GM03348 (cell line): ENCODE data around the gene RGS10.
"Not testable (repeated sequence)": the region's sequence is repeated elsewhere in the genome, so short reads cannot be mapped to it uniquely, and the experiment has no call there.

Source experiments
- DNase-seq: peaks from one replicate; pipeline ENCODE4 v3.0.0; 2012; ENCODE audit warnings: low spot score

RGS10 gene

DNA sequence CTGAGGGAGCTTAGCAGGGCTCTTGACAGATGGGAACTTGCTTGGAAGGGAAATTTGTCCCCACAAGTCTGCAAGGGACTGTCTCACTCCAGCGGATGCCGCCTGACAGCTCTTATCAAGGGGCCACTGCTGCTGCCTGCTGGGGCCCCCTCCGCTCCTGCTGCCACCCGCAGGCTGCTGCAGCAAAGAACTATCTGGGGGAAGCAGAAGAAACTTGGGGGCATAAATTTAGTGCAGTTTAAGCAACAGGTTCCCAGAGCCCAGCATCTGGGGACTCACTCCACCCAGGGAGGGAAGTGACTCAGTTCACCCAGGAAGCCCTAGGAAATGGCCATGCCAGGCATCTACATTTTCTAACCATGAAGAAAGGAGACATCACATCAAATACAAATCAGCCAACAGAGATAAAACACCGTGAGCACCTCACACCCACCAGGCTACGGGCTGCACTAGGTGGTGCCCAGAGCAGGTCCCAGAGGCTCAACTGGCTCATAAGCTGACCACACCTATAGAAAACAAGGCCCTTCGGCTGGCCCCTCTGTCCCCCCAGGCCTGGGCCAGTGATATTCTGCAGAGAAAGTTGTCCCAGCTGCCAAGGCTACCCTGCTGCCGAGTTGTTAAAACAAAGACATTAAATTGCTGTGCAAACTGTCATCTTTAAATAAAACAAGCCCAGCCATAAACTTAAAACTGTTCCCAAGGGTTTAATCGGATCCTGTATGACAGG is 3.7 kb downstream of the RGS10 start:
- DNase-seq = peak; percentile 24

DNA sequence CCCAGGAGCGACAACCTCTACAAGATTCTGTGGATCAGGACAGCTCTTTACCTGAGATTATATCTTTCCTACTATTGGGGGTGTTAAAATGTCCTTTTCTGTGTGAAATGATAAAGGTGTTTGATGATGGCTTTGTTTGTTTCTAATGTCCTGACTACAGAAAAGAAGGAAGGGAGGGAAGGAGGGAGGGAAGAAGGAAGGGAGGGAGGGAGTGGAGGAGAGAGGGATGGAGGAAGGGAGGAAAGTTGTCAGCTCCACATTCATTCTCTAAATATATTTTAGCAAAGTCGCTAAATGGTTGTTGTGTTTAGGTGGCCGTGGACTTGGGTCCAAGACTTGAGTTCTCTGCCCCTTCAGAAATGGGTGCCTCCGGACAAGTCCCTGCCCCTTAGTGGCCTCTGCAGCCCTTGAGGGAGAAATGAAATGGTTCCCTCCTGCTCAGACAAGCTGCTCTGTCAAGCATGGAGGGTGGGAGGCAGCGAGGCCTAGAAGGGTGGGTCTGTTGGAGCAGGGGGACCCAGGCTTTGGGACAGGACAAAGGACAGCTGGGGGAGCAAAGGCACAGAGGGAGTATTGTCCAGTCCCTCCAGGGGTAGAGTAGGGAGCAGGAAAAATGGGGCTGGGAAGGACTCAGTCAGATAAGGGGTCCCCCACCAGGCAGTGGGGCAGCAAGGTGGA is 4.4 kb downstream of the RGS10 start:
- no peak for DNase-seq

DNA sequence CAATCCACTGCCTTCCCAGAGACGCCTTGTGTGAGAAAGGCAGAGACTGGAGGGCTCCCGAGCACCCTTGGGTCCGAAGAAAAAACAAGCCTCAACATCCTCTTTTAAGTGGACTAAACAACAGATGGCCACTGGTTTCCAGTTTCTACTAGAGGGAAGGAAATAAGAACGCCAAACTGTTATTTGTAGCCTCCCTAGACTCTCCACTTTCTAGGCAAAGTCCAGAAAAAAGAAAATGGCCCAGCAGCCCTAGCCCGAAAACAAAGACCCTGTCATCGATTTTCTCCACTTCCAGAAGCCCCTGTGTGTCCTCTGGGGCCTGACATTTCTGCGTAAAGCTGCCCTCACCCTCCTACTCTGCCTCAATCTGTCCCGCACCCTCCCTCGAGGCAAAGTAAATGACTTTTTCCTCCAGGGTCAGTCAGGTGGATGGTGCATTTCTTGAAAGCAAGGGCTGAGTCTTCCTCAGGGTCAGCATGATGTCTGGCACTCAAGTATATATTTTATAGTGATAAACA is 6.0 kb downstream of the RGS10 start:
- DNase-seq = no peak

DNA sequence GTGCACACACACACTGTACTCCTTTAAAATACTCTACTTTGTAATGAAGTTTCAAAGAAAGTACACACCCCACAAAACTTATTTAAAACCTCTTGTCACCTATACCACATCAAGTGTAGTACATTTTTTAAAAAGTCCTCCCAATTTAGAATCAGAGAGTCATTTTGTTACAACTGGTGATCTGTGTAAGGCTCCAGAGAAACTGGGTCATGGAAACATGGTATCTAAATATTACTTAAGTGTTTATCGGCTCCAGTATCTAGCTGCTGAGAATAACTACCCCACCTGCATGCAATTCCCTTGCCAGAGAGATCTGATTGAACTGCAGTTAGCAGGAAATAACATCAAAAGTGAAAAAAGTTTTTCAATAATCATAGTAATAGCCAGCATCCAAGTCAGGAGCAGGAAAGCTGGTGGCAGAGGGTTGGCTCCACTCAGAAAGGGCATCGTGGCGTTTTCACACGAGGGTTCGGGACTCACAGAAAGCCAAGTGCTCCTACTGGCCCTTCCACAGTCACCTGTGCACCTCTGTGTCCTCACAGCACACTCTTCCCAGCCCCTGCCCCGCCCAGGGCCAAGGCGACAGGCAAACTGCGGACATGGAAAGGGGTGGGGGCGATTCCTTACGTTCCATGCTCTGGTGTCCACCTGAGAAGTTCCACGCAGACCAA is 6.5 kb downstream of the RGS10 start:
- DNase-seq = no peak

DNA sequence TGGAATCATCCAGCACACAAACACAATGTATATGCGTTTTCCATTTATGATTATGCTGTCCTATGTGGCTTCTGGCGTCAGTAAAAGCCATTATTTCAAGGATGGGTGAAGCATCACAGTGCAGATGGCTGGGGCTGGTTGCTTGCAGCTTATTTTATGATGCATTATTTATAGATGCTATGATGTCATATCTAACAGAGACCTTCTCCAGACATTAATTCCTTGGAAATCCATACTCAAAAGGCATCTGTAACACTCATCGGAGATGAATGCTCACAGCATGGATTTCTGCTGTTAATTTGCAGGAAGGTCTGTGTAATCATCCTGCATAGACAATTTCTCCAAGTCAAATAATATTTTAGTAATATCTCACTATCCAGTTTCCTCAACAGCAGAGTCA is 7.2 kb downstream of the RGS10 start:
- DNase-seq = peak; percentile 21

DNA sequence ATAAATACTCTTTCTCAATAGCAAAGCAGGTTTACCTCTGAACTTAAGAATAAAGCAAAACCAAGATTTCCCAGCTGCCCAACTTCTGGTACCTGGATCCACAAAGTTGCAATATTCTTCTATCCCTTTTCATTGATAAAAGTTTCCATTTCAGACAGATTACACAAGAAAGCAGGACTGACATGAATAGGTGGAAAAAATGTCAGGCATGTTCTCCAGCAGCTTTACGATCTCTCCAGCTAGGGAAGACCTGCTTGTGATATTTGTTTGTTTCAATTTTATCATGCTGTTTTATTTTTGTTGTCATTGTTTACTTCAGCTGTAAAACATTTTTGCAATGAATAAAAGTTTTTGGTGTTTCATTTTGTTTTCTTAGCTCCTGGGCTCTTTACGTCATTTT is 9.0 kb downstream of the RGS10 start:
- DNase-seq = no peak

DNA sequence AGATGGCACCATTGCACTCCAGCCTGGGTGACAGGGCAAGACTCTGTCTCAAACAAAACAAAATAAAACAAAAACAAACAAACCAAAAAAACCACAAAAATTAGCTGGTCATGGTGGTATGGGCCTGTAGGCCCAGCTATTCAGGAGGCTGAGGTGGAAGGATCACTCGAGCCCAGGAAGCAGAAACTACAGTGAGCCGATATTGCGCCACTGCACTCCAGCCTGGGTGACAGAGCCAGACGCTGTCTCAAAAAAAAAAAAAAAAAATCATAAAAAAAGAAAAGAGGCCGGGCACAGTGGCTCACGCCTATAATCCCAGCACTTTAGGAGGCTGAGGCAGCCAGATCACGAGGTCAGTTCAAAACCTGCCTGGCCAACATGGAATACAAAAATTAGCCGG is 9.7 kb downstream of the RGS10 start:
- not testable (repeated sequence) for DNase-seq

DNA sequence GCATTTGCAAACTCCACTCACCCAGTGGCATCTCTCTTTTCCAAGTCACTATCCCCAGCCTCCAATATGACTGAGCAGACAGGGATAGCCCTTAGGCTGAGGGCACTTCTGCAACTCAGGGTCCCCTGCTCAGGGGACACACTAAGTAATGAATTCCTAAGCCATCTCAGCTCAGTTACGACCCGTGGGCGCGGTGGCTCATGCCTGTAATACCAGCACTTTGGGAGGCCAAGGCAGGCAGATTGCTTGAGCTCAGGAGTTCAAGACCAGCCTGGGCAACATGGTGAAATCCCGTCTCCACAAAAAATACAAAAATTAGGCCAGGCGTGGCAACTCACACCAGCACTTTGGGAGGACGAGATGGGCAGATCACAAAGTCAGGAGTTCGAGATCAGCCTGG is 10.3 kb downstream of the RGS10 start:
- DNase-seq = not testable (repeated sequence)

DNA sequence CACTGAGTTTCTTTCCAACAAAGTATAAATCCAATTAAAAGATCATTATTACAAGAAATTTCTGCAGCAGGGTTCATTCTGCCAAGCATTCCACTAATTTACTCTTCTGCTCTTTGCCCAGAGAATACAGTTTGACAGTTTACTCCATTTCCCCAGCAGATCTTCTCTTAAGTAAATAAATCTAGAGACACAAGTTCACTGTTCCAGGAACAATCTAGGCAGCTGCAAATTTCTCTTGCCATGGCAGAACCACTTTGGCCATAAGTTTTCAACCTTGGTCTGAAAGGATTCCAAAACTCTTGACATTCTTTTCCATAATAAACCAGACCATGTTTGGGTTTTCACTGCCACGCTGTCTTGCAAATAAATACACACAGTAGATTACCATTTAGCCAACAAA is 11.5 kb downstream of the RGS10 start:
- DNase-seq = no peak

DNA sequence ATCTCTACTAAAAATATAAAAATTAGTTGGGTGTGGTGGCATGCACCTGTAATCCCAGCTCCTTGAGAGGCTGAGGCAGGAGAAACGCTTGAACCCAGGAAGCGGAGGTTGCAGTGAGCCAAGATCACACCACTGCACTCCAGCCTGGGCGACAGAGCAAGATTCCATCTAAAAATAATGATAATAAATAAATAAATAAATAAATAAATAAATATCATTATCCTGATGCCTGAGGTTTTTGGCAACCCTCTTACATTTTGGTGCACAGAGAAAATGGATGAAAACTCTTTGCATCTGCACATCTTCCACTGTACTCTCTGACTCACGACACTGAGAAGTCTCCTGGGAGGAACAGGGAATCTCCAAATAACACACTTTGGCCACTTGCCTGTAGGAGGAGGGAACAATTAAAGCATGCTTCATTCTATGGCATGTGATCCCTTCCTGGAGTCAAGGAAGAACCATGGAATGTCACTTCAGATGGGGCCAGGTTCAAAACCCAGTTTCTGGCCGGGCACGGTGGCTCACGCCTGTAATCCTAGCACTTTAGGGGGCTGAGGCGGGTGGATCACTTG is 13.8 kb downstream of the RGS10 start:
- peak; percentile 86 for DNase-seq

DNA sequence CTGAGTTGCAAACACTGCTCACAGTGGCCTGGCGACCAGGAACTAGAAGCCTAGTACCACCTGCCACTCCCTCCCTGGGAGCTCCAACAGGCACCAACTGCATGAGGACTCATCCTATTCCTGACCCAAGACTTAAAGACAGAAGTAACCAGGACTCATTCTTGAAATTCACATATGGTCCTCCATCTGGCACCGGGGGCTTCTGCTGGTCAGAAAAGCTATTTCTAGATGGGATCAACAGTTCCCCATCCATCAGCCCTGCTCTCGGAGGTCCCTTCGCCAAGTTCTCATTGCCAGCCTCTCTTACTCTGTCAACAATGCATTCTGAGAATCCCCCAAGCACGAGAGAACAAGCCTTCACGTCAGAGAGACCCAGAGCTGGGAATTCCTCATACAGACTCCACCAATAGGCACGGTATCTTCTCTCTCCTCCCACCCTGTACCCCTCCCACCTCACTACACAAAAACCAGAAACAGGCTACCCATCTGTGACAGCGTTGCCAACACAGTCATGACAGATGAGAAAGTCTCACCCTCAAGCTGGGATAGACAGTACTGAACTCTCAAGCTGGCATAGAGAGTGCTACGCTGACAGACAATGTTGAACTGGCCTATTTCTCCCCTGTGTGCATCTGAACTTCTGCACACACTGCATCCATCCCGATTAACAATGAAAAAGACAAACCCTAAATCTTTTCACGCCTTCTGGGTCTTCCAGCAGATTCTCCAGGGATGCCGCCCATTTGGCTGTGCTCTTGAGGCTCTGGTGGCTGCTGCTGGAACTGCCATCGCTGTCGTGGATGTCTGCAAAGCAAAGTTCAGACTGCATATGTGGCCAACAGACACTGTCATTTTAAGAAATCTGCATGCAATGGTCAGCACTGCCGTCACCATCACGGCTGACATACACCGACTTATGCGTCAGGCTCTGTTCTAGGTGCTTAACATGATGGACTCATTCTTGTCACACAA is 15.6 kb downstream of the RGS10 start:
- DNase-seq = no peak

DNA sequence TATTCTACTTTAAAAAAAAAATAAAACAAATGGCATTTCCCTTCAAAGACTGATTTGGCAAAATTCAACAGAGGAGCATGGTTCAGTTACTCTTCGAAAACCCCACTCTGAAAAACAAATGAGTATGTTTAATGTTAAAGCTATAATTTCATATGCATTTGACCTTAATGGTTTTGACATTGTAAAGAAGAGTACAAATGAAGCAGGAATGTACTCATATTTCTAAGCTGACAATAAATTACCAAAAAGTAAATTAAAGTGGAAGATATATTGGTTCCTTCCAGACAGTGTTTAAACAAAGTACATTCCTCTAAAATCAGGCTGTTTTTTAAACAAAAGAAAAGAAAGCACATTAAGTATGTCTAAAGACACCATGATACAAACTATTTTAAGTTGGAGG is 16.4 kb downstream of the RGS10 start:
- no peak for DNase-seq

DNA sequence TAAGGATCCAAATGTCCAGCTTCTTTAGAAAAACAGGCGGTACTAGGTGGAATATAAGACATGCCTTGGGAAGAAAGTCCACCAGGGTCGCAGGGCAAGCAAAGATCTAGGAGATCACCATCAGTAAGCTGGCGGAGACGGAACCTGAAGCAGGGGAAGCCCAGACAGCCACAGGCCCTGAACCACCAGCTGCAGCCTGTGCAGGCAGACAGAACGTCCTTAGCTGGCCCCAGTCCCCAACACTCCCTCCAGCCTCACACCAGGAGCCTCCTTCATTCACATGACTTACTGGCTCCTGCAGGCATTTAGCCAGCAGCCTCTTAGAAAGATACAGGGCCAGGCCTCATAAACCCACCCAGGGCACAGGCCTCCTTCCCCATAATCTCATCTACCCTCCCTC is 17.4 kb downstream of the RGS10 start:
- DNase-seq = no peak

DNA sequence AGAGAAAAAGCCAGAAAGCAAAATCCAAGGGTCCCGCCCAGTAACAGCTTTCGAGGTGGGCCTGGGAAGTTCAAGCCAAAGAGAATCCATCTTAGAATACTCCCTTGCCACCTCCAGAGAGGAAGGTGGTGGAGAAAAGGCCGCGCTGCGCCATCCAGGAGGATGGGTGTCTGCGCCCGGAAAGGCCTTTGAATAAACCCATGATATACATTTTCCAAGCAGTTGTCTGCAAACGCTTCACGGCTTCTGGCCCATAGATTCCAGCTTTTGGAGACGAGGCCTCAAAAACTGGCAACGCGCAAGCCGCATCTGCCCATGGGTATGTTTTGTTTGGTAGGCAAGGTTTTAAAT is 17.8 kb downstream of the RGS10 start:
- no peak for DNase-seq

DNA sequence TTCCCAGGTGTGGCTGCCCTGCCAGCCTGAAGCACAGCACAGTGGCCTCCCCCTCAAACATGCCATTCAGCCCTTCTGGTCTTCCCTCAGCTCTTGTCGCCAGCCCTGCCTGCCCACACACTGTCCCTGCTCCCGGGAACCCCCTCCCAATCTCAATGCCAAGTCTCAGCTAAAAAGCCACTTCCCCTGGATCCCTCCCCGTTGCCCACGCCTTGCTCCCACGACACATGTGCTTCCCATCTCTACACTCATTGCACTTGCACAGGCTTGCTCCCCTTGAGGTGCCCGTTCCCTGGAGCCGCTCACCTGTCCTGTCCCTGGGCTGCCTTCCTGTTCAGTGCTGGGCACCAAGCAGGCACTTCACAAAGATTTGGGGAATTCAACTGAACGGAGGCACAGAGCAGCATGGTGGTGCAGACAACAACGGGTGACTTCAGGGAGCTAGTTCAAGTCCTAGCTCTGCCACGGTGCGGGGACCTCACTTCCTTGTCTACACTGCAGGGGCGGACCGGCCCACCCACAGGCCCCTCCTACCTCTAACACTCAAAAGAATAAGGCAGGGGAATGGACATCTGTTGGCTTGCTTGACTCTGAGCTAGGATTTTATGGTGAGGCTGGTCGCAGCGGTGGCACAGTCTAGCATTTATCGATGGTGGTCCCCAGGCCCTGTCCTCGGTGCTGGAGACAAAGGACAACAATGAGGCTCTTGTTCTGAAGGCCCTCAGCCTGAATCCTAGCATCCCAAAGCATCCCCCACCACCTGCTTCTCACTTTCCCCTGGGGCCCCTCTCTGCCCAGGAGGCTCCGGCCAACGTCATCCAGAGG is 18.4 kb downstream of the RGS10 start:
- DNase-seq = no peak

DNA sequence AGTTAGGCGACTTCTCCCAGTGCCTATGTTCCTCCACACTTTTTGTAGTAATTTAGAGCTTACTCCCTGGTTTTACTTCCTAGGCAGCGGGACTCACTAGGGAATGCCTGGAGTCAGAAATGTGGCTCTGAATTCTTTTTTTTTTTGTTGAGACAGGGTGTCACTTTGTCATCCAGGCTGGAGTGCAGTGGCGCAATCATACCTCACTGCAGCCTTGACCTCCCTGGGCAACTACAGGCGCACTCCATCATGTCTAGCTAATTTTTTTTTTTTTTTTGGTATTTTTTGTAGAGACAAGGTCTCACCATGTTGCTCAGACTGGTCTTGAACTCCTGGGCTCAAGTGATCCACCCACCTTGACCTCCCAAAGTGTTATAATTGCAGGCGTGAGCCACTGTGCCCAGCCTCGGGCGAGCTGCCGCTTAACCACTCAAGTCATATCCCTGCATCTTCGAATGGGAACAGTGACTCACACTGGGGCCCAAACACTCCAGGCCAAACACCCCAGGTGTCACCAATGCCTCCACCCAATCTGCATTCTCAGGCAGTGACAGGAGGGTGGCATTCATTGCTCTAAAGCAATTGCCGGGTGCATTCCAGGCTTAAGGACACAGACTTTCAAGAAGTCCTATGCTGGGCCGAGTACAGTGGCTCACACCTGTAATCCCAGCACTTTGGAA is 19.6 kb downstream of the RGS10 start:
- no peak for DNase-seq

DNA sequence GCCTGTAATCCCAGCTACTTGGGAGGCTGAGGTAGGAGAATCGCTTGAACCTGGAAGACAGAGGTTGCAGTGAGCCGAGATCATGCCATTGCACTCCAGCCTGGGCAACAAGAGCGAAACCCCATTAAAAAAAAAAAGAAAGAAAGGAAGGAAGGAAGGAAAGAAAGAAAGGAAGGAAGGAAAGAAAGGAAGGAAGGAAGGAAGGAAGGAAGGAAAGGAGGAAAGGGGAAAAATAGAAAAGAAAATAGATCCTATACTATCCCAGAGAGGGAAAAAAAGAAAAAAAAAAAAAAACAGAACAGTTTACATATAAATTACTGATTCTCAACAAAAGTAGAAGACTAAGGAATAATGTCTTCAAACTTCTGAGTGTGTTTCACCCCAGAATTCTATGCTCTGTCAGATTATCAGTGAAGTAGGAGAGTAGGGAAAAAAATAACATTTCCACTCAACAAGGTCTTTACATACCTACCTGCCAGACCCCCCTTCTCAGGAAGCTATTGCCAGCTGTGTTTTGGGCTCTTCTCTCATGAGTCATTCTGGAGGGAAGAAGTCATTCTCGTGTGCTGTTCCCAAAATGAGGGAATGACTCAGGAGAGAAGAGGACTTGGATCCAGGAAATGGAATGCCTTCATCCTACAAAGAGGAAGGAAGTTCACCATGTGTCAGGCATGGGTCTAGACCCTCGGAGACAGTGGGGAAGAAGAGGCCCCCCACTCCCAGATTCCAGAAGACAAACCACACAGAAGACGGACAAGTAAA is 20.9 kb downstream of the RGS10 start:
- DNase-seq = peak; percentile 90

DNA sequence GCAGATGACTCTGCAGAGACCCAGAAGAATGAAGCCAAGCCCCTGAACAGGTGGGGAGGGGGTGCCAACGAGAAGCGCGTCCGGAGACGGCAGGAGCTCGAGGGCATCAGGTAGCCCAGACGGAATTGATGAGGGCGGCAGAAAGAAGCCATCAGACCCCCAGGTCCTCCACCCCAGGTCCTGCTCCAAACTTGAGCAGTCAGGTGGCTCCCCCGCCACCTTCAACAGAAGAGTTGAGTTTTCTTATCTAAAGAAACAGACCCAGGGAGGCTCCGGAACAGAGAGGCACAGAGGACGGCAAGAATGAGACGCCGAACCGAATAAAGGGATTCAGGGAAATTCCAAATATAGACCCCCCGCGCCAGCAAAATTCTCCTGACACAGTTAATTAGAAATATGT is 22.2 kb downstream of the RGS10 start:
- no peak for DNase-seq

DNA sequence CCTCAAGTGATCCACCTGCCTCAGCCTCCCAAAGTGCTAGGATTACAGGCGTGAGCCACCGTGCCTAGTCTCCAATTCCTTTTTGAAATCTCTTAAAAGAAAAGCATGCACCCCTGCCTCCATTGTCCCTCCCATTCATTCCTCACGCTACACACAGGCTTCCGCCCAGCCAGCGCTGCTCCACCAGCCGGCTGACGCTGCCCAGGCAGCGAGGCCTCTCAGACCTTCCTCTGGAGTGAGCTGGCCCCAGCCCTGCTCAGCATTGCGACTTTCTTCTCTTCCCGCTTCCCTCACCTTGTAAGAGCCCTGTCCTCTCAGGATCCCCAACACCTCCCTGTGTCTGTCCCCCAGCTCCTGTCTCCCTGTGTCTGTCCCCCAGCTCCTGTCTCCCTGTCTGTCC is 23.6 kb downstream of the RGS10 start:
- no peak for DNase-seq
